Nucleus accumbens (tissue), 56 donors: ENCODE measurements around the gene TSR1.

Experiments
- DNase-seq, 56 donors: peaks; one replicate each; lab custom pipeline; 2025; lab: John Stamatoyannopoulos, UW

The TSR1 gene

DNA sequence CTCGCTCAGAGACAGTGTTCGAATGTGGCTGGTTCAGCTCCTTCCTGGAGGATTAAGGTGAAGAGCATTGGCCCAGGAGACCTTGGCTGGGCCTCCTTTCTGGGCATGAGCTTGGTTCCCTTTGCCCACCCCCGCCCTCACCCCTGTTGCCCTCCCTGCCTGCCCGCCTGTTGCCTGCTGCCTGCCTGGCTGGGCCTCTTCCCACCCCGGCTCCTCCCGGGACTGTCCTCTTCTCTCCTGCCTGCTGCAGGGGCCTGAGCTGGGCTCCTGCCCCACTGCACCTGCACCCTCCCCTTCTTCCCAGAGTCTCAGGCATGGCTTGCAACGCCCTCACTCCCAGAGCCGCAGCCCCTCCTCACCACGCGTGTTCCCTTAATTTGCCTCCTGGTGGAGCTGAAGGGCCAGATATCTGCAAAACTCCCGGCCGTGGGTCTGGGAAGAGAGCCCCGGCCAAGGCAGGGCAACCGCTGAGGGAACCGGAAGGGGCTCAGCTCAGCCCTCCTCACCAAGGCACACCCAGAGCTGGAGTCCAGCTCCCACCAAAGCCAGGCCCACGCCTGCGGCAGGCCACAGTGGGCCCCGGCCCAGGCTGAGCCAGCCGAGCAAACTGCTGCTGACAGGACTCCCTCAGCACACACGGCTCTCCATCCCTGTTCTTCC lies 33.4 kb upstream of the TSR1 start:
- DNase-seq, result no peak

DNA sequence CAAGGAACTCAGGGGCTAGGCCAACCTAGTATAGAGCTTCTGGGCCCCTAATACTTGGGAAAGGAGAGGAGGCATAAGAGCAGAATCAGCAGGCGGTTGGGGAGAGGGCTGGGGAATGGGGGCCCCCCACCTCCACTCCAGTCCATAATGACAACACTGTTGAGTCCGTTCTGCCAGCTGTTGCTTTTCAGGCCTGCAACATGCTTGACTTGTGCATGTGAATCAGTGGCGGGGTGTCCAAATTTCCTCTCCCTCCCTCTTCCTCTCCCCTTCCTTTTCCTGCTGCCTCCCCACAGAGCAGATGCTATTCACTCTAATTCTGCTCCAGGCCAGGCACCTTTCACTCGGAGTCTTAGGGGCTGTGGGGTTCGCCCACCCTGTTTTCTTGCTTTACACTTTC lies 32.8 kb upstream of the TSR1 start:
- no peak for DNase-seq

DNA sequence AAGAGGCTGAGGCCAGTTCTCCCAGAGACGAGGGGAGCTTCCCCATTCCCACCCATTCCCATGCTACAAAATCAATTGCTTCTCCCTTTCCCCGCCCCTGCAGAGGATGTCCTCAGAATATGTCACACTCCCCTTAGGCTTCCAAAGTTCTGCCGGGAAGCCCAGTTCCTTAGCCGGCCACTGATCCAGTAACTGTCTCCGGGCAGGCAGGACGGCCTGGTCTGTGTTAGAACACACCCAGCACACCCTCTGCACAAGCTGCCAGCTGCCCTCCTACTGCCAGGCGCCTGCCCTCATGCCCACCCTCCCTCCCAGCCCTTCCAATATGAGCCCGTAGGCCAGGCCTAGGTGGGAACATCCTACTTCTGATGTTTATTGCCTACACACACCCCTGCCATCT lies 32.1 kb upstream of the TSR1 start:
- DNase-seq, result no peak

DNA sequence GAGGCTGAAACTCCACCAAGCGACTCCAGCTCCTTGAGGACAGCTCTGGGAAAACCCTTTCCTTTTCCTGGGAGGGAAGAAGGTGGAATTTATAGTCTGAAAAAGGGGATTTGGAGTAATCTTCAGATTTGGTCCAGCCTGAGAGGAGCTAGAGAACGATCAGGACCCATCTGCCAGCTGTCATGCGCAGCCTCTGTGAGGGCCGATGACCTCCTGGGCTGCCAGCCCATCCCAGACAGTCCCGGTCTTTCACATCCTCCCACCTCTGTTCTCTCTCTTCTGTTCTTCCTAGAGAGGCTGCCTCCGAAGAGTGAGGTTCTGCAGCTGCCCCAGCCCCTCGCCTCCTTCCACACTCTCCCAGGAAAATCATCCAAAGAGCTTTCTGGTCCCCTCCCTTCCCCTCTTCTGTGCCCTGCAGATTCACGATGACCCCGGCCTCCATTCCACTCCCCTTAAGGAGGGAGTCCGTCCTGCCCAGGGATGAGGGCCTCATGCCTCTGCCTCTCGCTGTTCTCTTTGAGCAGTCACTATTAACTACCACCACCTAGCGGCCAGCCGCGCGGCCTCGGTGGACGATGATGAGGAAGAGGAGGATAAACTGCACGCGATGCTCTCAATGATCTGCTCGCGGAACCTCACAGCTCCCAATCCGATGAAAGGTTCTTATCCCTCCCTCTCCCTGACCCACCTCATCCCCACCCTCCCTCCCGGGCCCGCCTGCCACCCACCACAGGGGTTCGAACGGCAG lies 30.7 kb upstream of the TSR1 start:
- DNase-seq, result peak in 4 of 56 donors; percentile 12 to 38 (median 16)

DNA sequence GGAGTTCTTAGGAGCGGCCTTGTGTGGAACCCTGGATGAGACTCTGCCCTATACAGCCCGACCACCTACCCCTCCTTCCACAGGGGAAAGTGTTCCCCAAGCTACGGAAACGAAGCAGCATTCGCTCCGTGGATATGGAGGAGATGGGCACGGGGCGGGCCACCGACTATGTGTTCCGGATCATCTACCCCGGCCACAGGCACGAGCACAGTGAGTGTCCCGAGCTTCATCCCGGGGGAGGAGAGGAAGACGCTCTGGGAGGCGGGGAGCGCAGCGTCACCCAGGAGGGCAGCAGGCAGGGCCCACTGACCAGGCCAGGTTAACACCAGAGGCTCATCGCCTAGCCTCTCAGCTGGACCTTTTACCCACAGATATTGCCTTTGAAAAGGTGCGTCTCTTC lies 28.9 kb upstream of the TSR1 start:
- no peak for DNase-seq

DNA sequence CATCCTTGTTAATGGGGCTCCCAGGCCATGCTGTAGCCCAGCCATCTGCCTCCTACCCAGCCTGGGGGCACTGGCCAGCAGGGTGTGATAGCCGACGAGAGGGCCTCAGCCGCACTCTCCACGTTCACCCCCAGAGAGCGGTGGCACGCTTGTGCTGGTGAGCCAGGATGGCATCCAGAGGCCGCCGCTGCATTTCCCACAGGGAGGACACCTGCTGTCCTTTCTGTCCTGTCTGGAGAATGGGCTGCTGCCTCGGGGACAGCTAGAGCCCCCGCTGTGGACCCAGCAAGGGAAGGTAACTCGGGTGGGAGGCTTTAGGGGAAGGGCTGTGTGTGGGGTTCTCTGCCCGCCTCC lies 28.5 kb upstream of the TSR1 start:
- no peak for DNase-seq

DNA sequence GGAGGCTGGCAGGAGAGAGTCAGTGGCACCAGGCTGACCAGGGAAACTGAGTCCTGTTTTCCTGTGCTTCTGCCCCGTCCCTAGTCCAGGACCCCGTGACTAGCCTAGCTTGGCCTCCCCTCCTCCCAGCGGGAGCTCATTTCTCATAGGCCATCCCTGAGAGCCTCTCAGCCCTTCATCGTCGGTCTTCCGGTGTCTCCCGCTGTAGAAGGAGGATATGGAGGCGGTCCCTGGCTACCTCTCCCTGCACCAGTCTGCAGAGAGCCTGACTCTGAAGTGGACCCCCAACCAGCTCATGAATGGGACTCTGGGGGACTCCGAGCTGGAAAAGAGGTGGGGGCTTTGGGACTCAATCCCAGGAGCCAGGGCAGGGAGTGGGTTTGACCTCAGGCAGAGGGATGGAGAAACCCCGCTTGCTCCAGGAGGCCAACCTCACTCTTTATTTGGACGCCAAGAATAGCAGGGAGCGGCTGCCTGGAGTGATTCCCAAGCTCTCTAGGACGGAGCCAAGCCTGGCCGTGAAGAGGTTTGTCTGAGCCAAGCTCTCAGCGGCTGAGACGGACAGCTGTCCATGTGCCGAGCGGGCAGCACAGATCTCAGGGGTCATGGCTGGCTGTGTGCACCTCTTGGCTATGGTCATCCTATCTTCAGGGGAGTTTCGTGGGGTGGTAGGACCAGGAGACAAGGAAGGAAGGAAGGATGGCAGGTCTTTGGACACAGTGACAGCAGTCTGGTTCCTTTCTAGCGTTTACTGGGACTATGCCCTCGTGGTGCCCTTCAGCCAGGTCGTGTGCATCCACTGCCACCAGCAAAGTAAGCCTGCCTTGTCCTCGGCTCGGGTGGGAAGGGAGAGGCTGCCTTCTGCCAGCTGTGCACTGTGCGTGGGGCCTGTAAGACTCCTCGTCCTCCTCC lies 27.9 kb upstream of the TSR1 start:
- DNase-seq, result peak in 8 of 56 donors; percentile 9 to 51 (median 34)

DNA sequence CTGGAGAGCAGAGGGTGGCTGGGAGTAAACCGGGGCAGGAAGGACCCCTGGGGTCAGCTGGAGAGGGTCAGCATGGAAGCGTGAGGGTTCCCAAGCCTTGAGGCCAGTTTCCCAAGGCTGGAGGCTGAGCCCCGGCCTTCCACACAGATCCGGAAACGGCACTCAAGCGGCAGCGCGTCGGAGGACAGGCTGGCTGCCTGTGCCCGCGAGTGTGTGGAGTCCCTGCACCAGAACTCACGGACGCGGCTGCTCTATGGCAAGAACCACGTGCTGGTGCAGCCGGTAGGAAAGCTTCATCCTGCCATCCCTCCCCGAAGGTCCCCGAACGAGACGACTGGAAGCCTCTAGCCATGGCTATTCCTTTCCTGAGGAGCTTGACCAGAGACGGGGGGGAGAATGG lies 27.1 kb upstream of the TSR1 start:
- DNase-seq, result no peak

DNA sequence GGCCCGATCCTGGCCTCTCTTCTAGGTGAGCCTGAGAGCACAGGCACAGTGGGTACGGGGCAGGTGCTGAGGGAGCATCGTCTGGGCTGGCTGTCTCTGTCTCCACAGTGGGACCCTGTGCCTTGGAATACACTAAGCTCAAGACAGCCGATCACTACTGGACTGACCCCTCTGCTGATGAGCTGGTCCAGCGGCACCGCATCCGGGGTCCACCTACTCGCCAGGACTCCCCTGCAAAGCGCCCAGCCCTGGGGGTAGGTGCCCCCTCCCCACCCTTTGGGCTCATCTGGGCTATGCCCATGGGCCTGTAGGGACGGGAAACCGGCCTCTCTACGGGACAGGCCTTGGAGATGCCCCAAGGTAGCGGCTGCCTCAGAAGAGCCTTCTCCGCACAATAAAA lies 26.6 kb upstream of the TSR1 start:
- DNase-seq, result no peak

DNA sequence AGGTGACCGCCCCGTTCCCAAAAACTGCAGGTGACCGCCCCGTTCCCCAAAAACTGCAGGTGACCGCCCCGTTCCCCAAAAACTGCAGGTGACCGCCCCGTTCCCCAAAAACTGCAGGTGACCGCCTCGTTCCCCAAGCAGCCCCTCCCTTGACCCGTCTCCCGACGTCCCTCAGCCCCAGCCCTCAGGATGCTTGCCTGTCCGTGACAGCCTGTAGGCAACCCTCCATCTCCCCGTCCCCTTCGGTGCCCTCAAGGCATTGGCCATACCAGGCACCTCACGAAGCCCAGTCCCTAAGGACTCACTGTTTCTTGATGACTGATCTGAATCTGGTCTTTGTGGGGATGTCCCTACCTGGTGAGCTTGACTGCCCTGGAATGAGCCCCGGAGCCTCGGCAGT lies 26.2 kb upstream of the TSR1 start:
- DNase-seq, result no peak

DNA sequence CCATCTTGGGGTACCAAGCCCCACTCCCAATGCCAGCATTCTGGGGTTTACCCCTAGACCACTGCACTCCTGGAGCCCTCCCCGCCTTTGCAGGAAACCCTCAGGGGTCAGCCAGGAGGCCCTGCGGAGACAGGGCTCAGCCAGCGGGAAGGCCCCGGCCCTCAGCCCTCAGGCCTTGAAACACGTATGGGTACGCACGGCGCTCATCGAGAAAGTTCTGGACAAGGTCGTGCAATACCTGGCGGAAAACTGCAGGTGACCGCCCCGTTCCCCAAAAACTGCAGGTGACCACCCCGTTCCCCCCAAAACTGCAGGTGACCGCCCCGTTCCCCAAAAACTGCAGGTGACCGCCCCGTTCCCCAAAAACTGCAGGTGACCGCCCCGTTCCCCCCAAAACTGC lies 25.8 kb upstream of the TSR1 start:
- DNase-seq, result no peak

DNA sequence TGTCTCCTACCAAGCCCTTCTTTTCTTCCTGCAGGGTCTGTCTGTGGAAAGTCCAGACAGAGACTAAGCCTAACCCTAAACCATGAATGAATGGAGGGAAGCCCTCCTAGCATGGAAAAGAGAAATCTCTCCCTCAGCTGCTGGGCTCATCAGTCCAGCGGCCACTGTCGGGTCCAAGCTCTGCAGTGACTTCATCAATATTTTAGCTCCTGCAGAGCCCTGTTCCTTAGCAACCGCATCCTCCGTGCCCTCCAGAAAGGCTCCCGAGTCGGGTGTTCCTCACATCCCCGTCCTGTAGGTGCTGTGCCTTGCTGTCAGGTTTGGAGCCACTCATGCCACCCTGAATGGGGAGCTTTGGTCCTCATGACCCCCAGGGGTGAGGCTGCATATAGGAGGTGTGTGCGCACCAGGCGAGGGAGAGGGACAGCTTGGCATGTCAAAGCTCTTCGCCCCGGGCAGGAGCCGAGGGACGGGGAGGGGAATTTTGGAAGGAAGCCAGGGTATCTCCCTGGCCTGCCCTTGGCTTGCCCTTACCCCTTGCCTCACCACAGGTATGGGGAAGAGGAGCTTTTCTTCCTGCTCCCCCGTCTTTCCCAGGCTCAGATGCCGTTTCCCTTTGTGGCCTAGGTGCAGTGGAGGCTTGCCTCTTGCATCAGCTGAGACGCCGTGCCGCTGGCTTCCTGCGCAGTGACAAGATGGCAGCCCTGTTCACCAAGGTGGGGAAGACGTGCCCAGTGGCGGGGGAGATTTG lies 24.9 kb upstream of the TSR1 start:
- DNase-seq, result no peak

DNA sequence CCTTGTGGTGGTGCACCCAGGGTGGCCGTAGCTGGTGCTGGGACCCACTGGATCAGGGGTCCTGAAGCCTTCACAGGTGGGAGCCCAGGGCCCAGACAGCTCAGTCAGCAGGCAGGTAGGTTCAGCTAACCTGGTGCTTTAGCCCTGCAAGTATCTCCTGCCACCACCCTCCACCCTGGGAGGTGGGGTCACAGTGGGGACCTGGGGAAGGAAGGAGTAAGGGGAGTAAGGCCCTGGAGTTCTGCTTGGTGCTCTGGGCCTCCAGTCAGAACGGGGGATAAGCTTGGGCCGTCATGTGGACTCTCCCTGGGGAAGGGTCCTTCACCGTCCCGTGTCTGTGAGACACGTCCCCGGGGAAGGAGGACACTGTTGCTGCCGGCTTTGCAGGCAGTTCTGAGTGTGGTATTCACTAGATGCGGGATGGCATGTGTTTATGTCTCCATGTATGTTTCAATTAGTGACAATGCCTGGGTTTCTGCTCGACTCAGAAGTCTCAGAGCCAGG lies 21.7 kb upstream of the TSR1 start:
- no peak for DNase-seq

DNA sequence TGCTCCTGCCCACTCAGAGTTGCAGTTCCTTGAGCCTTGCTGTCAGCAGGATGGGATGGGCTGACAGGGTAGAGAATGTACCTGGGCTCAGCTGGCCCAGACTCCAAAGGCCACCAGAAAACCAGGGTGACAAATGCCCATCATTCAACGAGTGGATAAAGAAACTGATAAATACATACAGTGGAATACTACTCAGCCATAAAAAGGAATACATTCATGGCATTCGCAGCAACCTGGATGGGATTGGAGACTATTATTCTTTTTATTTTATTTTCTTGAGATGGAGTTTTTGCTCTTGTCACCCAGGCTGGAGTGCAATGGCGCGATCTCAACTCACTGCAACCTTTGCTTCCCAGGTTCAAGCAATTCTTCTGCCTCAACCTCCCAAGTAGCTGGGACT lies 21.0 kb upstream of the TSR1 start:
- no peak for DNase-seq

DNA sequence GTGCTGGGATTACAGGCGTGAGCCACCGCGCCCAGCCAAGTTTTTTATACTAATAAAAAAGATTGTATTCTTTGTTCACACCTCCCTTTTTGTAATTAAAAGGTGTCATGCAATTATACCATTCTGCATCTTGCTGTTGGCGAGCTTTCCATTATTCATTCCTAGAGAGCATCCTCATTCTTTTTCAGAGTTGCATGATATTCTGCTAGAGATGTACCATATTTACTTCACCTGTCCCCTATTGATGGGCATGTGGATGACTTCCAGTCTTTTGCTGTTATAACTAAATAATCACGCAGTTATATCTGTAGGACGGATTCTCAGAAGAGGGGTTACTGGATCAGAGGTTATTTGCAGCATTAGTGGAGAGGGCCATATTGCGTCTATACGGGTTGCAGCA lies 18.1 kb upstream of the TSR1 start:
- no peak for DNase-seq

DNA sequence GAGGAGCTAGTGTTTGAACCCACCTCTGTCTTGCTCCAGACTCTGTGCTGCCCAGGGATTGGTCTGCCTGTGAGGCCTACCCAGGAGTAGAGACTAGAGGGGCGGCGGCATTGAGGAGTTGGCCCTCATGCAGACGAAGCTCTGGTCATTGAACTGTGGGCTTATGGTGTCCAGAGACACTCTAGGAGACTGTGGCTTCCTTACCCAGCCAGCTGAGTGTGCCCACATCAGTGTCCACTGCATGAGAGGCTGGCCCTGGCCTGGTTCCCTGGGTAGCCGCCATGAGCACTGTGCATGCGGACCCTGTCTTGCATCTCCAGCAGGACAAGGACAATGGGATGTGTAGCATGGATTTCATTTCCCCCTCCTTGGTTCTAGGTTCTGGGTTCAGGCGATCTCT lies 15.0 kb upstream of the TSR1 start:
- DNase-seq, result no peak

DNA sequence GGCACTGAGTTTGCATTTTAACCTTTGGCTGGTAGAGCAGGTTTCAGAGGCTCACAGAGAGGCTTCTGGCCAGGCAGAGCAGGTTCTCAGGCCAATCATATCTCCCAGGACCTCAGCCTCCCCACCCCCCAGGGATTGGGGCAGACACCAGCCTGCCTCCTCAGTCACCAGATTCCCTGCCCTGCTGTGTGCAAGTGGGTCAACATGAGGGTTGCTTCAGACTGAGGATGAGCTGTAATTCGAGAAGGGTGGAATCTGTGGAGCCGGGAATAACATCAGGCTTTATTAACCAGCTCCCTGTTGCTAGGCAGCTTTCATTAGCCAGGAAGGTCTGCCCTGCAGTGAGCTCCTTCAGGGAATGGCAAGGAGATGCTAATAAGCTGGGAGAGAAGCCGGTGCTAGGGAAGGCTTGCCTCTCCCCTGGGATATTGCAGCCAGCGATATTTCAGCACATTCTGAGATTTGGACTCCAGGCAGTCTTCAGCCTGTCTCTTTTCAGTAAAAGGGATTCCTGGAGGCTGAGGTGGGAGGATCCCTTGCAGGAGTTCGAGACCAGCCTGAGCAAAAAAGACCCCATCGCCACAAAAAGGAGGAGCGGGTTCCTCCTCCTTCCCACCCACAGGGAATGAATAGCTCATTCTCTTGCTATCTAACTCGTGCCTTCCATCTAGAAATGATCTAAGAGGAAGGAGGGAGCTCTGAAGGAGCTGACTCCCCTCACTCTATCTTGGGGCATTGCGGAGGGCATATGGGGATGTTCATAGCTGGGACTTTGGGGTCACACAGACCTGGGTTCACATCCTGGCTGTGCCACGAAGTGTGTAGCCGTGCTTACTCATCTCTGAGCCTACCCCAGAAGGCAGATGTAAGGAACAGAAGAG lies 11.8 kb upstream of the TSR1 start:
- peak in 42 of 56 donors; percentile 15 to 85 (median 47) for DNase-seq

DNA sequence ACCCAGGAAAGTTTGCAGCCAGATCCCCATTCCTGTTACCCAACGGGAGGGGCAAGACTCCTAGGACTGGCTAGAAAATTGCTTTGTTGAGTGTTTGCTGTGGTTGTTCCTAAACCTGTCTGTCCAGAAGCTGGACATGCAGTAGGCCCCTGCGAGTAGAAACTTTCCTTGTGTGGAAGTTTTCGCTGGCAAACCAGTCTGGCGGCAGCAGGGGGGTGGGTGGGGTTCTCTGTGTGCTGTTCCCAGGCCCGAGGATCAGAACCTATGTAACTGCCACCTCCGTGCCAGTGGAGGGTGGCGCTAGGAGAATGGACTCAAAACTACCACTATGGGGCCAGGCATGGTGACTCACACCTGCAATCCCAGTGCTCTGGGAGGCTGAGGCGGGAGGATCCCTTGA lies 10.2 kb upstream of the TSR1 start:
- DNase-seq, result no peak

DNA sequence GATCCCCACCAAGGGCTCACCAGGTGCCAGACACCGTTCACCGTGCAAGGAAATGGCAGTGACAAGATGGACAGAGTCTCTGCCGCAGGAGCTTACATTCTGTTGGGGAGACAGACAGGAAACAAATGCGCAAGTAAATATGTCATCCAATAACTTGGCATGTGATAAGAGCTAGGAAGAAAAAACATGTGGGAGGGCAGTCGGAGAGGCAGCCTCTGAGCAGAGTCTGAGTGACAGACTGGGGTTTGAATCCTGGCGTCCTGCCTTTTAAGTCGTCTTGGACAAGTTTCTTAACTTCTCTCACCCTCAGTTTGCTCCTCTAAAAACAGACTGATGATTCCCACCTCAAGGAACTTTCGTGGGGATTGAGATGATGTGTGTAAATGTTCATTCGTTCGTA lies 8.3 kb upstream of the TSR1 start:
- no peak for DNase-seq

DNA sequence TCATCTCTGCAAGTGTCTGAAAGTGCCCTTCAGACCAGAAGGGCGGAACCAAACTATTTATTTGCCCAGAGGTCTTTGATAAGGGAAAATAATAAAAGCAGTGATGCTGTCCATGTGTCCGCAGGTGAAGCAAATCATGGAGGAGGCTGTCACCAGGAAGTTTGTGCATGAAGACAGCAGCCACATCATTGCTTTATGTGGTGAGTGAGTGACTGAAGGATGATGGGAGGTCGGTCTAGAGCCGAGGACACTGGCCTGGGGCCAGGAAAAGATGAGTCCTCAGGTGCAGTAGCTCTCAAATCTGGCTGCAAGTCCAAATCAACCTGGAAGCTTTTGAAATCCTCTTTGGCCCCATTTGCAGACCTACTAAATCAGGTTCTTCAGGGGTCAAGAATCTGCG lies 7.2 kb upstream of the TSR1 start:
- DNase-seq, result no peak
